OCI-LY1 (cell line): ENCODE results near the gene SYCE1.

Experiments
- CTCF ChIP-seq: fragments of 200-600 bp; sonication (generic), shearing (Covaris generic); IDR thresholded peaks from 2 replicates; pipeline ENCODE4 v1.5.1; 2017; ENCODE audit warnings: mild to moderate bottlenecking, antibody characterized with exemption, low read length, moderate library complexity, mixed read lengths
- EZH2 ChIP-seq: fragments of 200-600 bp; sonication (generic), shearing (Covaris generic); IDR thresholded peaks from 2 replicates; pipeline ENCODE4 v1.8.0; 2017; ENCODE audit warnings: borderline replicate concordance, mixed run types, mild to moderate bottlenecking, antibody characterized with exemption, low read length, moderate library complexity, mixed read lengths

DNA sequence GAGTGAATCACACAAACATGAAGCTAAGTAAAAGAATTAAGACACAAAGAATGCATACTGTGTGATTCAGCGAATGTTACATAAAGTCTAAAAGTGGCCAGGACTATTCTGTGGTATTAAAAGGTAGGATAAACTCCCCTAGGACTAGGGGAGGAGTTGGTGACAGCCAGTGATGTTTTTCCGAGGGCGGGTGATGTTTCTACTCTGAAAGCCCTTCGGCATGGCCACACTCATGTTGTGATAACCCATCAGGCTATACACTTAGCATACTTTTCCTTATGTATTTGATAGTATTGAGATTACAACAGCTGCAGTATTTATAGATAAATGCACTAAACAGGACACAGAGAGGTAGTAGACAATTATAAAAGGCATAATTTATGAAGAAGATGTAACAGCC is 54.0 kb downstream of the SYCE1 start:
- TF ChIP-seq CTCF: no peak
- no peak for TF ChIP-seq EZH2
